ENCODE data around the gene TAS2R19.
"Not testable (repeated sequence)": the region's sequence is repeated elsewhere in the genome, so short reads cannot be mapped to it uniquely, and the experiment has no call there.

The TAS2R19 gene, protein sequence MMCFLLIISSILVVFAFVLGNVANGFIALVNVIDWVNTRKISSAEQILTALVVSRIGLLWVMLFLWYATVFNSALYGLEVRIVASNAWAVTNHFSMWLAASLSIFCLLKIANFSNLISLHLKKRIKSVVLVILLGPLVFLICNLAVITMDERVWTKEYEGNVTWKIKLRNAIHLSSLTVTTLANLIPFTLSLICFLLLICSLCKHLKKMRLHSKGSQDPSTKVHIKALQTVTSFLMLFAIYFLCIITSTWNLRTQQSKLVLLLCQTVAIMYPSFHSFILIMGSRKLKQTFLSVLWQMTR

DNA sequence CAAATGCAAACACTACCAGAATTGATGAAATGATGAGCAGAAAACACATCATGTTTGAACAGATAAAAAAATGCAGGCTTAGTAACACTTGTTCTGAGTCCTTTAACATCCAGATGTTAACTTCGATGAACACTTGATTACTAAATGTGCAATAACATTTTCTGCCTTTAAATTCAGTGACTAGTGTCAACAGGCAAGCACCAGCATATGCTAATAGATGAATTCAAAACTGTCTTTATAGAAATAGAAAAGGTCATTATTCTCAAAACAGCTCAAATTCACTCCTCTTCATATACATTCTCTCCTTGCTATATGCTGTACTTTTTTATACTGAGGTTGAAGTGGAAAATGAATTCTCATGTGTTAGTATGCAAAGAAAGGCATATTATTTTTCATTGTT, at the start of gene TAS2R19:
TAS2R19 (minus strand) TSS at position 101 of the 400 bp plus-strand sequence; CDS start at position 52, 49 bp downstream.
- DNase-seq (ENCODE audit: low read depth in 2 of 2), result no peak

DNA sequence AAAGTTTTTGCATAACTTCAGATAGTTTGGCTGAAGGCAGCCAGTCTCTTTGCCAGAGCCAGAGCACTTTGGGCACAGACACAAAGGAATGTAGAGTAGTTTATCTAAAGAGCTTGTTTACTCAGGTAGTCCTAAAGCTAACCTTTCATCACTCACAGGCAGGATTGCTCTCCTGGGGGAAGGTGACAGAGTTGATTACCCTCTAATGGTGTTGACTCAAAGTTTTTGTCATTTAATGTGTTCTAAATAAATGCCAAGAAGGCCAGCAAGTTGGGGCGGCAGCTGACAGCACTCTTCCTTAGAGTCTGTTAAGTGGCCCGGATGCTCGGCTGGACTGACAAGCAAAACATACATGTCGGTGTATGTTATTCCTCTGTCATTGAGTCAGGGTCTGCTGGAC, 49.0 kb upstream of the TAS2R19 start:
- no peak for DNase-seq (ENCODE audit: low read depth in 2 of 2)

DNA sequence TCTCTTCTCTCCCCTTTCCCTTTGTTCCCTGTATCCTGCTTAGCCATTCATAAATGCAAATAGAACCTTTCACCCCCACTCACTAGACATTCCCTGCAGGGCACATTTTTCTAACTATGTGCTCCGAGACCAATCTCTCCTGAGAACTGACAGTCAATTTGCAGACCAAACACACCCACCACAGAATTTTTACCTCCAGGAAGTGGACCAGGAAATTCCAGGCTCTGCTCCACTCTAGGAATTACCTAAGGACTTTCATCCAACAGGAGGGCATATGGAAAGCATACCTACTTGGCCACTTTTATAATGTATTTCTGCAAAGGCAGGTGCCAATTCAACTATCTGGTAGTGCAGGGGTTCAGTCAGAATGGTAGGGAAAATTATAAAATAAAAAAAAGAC, 48.6 kb upstream of the TAS2R19 start:
- no peak for DNase-seq (ENCODE audit: low read depth in 2 of 2)

DNA sequence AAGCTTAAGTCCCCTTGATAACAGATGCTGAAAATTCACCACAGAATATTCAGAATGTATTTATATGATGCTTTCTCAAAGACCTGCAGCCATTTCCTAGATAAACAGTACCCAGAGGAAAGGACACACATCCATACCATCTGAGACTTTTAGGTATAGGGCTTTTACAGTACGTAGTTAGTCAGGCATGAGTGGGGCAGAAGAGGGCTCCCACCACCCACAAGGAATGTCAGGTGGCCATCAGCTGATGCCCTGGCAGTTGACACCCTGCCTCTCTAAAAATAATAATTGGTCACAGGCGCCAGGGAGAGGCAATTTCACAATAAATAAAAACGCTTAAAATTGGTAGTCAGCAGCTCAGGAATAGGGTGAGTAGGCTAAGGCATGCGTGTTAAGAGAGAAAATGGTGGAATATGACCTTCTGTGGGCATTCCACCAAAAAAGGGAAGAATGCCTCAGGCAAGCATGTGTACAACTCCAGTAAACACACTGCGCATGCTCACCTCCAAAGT, 47.5 kb upstream of the TAS2R19 start:
- DNase-seq (ENCODE audit: low read depth in 2 of 2), result no peak

DNA sequence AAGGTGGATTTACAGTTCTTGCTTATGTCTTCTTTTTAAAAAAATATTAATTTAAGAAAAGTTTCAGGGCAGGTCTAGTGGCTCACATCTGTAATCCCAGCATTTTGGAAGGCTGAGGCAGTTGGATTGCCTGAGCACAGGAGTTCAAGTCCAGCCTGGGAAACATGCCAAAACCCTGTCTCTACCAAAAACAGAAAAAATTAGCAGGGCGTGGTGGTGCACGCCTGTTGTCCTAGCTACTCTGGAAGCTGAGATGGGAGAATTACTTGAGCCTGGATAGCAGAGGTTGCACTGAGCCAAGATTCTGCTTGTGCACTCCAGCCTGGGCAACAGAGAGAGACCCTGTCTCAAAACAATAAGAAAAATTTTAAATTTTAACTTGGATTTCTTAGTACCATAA, 45.1 kb upstream of the TAS2R19 start:
- DNase-seq (ENCODE audit: low read depth in 2 of 2), result no peak

DNA sequence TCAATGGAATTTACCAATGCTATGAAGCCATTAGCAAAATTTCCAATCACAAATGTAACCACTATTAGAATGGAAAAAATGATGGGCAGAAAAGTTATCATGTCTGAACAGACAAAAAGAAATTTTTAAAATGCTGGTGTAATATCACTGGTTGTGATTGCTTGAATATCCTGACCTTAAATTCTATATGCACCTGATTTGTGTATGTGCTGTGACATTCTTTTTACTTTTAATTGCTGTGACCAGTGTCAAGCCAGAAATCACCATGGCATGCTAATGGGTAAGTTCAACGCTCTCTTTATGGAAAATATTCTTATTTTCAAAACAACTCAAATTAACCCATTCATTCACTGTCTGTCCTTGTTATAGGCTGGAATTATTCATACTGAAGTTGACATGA, 39.8 kb upstream of the TAS2R19 start, which contains the start of gene TAS2R46:
TAS2R46 (minus strand) TSS at position 101 of the 400 bp plus-strand sequence; CDS start at position 101, 0 bp downstream.
- DNase-seq (ENCODE audit: low read depth in 2 of 2), result not testable (repeated sequence)

DNA sequence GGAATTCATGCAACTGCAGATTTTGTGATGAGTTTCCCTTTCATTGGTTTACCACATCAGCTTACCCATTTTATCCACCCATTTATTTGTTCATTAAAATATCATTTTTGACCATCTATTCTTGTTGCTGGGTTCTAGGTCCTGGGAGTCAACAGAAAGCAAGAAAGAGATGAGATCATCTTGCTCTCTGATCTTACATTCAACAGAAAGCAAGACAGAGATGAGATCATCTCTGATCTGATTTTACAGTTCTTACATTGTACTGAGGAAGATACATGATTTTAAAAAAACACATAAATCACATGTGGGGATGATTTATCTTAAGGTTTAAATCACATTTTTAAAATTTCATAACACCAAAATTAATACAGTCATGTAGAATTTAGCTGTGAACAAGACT, 37.4 kb upstream of the TAS2R19 start:
- DNase-seq (ENCODE audit: low read depth in 2 of 2), result no peak

DNA sequence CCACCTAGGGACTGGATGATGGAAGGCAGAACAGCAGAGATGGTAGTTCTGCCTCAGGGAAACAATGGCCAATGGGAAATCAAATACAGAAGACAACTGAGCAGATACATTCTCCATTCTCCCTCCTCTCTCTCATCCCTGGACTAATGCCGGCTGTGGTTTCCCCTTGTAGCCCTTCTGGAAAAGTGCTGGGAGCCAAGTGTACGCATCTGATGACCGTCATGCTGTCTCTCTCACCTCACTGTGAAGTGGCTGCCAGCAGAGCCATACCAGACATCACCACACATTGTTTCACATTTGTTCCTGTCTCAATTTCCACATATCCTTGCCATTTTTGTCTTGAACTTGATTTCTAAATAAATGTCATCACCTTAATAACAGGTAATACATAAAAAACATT, 36.6 kb upstream of the TAS2R19 start:
- DNase-seq (ENCODE audit: low read depth in 2 of 2), result no peak

DNA sequence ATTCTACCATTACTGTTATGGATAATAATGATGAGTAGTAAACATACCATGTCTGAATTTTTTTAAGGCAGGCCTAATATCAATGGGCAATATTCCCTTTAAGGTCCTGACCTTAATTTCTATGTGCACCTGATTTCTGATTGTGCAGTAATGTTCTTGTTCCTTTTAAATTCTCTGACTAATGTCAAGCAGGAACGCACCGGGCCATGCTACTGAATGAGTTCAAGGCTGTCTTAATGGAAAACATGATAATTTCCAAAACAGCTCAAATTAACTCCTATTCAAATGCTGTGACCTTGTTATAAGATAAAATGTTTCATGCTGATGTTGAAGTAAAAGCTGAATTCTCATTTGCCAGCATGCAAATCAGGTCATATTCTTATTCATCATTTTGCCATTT, 32.9 kb upstream of the TAS2R19 start:
- DNase-seq (ENCODE audit: low read depth in 2 of 2), result no peak

DNA sequence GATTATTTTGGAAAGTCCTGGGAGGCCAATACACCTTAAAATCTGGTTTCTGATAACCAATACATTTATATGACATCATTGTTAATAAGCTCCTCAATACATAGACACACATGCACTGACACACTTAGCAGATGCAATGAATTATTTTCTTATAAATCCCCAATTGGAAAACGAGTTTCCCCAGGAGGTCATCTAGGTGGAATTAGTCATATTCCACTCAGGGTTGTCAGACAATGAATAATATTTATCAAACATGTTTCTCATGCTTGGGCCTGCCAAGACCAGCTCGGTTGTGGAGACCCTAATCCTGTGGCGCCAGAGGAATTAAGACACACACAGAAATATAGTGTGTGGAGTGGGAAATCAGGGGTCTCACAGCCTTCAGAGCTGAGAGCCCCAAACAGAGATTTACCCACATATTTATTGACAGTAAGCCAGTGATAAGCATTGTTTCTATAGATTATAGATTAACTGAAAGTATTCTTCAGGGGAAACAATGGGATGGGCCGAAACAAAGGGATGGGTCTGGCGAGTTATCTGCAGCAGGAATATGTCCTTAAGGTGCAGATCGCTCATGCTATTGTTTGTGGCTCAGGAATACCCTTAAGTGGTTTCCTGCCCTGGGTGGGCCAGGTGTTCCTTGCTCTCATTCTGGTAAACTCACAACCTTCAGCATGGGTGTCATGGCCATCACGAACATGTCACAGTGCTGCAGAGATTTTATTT, 27.5 kb upstream of the TAS2R19 start:
- DNase-seq (ENCODE audit: low read depth in 2 of 2), result not testable (repeated sequence)

DNA sequence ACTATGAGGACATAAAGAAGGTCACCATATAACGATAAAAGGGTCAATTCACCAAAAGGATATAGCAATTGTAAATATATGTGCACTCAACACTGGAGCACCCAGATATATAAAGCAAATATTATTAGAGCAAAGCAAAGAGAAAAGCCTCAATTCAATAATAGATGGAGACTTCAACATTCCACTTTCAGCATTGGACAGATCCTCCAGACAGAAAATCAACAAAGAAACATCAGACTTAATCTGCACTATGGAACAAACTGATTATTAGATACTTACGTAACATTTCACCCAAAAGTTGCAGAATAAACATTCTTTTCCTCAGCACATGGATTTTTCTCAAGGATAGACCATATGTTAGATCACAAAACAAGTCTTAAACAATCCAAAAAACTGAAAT, 18.9 kb upstream of the TAS2R19 start:
- not testable (repeated sequence) for DNase-seq (ENCODE audit: low read depth in 2 of 2)

DNA sequence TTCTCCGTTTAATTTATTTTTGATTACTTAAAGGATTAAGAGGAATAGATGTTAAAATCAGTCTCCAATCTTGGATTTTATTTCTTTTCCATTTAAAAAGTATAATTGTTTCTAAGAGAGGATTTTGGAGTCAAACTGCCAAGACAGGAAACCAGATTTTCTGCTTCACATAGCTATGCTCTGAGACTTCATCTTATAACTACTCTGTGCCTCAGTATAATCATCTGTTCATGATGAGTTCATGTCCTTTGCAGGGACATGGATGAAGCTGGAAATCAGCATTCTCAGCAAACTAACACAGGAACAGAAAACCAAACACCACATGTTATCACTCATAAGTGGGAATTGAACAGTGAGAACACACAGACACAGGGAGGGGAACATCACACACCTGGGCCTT, 17.7 kb upstream of the TAS2R19 start:
- DNase-seq (ENCODE audit: low read depth in 2 of 2), result no peak

DNA sequence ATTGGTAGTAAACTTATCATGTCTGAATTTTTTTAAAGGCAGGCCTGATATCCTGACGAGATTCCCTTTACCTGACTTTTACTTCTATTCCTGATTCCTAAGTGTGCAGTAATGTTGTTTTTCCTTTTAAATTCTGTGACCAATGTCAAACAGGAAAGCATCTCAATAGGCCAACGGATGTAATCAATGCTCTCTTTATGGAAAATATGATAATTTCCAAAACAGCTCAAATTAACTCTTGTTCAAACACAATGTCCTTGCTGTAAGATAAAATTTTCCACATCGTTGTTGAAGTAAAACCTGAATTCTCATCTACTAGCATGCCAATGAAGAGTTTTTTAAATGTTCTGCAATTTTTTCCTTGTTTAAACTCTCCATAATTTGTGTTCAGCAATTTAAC, 16.8 kb upstream of the TAS2R19 start:
- no peak for DNase-seq (ENCODE audit: low read depth in 2 of 2)

DNA sequence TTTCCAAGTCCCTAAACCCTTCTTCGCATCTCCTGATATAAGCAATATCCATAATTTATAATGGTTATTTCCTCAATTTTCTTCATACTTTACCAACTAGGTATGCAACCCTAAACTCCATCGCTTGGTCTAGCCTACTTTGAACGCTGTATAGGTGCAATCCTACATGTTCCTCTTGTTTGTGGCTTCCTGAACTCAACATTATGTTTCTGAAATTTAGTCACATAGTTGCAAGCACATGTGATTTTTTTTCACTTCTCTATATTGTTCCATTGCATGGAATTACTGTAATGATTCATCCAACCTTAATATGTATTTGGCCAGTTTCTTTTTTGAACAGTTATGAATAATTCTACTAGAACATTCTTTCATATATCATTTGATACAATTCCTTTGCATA, 11.5 kb upstream of the TAS2R19 start:
- DNase-seq (ENCODE audit: low read depth in 2 of 2), result not testable (repeated sequence)

DNA sequence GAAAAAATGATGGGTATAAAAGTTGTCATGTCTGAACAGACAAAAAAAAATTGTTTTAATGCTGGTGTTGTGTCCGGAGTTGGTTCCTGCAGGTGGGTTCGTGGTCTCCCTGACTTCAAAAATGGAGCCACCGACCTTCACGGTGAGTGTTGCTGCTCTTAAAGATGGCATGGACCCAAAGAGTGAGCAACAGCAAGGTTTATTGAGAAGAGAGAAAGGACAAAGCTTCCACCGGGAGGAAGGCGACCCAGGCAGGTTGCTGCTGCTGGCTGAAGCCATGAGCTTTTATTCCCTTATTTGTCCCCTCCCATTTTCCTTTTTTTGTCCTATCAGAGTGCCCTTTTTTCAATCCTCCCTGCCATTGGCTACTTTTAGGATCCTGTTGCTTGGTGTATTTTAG, 8.9 kb upstream of the TAS2R19 start, which contains the start of gene TAS2R31:
TAS2R31 (minus strand) TSS at position 101 of the 400 bp plus-strand sequence; CDS start at position 29, 72 bp downstream.
- DNase-seq (ENCODE audit: low read depth in 2 of 2), result no peak

DNA sequence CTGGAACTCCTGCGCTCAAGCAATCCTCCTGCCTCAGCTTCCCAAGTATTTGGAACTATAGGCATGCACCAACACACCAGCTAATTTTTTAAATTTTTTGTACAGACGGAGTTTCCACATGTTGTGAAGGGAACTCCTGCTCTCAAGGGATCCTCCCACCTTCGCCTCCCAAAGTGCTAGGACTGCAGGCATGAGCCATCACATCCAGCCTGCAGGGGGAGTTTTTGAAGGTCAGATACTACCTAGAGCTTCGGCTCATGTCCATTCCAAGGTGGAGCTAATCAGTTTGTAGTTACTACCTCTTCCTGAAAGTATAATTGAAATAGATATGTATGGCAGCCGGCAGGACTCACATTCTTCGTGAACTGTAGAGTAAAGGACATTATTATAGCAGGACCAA, 3.7 kb upstream of the TAS2R19 start:
- no peak for DNase-seq (ENCODE audit: low read depth in 2 of 2)

DNA sequence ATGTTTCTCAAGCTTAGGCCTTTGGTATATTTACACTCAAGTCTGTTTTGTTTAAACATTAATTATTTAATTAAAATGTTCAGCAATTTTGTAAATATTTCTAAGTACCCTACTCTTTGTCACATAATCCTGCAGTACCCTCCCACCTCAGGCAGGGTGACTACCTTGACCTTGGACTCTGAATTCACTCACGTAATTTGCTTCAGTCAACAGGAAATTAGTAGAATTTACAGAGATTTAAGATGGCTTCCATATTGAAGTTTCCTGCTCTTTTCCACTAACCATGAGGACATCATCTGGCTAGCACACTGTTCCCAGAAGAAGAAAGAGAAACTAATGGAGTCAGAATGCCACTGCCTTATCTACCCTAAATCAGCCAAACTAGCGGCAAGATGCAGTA, 967 bp upstream of the TAS2R19 start:
- no peak for DNase-seq (ENCODE audit: low read depth in 2 of 2)

DNA sequence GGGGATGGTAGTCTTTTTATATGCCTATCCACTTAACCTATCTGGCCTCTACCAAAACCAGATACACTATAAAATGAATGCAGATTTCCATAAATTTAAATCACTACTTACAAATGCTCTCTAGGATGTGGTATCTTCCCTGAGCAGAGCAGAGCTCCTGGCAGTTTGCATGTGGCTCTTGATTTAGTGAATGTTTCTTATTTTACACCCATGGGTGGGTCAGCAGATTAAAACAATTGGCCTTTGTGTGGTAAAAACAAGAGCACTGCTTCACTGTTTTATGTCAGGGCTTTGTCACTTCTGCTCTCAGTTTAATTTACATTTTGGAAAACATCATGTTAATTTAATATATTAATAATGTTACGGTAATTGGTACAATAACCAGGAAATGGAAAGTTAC, 5.5 kb downstream of the TAS2R19 start:
- no peak for DNase-seq (ENCODE audit: low read depth in 2 of 2)

DNA sequence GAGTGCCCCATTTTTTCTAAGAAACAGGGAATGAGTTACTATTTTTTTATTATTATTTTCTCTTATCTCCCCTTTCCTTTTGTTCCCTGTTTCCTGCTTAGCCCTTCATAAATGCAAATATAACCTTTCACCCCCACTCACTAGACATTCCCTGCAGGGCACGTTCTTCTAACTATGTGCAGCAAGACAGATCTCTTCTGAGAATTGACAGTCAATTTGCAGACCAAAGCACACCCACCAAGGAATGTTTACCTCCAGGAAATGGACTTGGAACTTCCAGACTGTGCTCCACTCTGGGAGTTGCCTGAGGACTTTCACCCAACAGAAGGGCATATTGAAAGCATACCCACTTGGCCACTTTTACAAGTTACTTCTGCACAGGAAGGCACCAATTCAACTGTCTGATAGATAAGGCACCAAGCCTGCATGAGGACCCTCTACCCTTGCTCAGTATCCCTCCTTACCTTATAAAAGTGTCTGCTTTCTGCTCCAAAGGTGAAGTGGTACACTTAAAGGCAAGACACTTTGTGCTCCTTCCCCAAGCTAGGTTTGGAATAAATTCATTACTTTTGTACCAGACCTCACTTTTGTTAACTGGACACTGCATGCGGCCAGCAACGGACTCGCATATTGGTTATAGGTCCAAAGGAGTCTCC, 6.5 kb downstream of the TAS2R19 start:
- no peak for DNase-seq (ENCODE audit: low read depth in 2 of 2)

DNA sequence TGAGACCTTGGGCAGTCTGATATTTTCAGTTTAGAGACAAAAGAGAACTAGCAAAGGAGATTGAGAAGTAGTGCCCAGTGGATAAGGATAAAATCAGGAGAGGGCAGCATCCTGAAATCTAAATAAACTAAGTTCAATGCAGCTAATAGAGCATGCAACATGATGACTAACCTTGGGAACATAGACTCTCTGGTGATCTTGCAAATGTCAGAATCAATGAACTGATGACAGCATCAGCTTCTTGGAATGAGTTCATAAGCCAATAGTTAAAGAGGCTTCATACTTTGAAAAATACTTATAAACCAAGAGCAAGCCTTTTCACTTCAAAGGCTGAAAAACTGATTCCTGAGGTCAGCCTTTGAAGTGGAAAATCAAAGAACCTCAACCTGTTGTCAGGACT, 8.2 kb downstream of the TAS2R19 start:
- no peak for DNase-seq (ENCODE audit: low read depth in 2 of 2)

DNA sequence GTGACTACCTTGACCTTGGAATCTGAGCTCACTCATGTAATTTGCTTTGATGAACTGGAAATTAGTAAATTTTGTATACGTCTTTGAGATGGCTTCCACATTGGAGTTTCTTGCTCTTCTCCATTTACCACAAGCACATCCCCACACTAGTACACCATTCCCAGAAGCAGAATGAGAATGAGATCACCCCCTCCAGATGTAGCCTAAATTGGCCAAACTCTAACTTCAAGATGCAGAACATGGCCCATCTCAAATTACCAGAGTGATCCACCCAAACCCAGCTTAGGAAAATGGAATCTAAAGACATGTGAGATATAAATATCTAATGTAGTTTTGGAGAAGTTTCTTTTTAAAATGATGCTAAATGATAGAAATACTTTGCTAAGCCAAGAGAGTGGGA, 14.8 kb downstream of the TAS2R19 start:
- no peak for DNase-seq (ENCODE audit: low read depth in 2 of 2)

DNA sequence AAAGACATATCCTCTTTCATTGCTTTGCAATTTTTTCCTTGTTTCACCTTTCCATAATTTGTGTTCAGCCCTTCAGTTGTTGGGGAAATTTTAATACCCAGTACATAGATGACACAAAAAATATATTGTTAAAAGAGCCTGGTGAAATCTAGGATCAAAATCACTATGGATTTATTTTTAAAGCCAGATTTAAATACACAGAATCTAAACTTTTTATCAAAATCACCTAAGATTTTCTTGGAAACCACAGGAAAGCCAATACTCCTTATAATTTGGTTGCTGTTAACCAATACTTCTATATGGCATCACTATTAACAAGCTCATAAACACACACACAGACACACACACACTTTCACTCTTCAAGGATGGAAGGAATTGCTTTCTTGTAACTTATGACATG, 24.2 kb downstream of the TAS2R19 start, which contains the start of gene TAS2R20:
TAS2R20 (minus strand) TSS at position 101 of the 400 bp plus-strand sequence. CDS start 429 bp downstream, outside the sequence.
- DNase-seq (ENCODE audit: low read depth in 2 of 2), result no peak
